KMS-11 (cell line): Measurements from ENCODE around the gene LIF.
A peak's percentile ranks its signal among the peaks of the same experiment; 100 is the strongest.

Source experiments
- H2AFZ ChIP-seq: fragments of 200-600 bp; sonication (generic); 2 replicates; pipeline ENCODE4 v1.6.1; 2016; ENCODE audit warnings: antibody characterized with exemption, mixed run types, low read depth
- H3K27ac ChIP-seq: fragments of 200-600 bp; sonication (generic); 2 replicates; pipeline ENCODE4 v1.6.1; 2016; ENCODE audit warnings: mild to moderate bottlenecking, mixed run types
- H3K27me3 ChIP-seq: fragments of 200-600 bp; sonication (generic); 2 replicates; pipeline ENCODE4 v1.6.1; 2017; ENCODE audit warnings: mild to moderate bottlenecking, low read depth, mixed run types, moderate library complexity; ENCODE audit not compliant: insufficient read depth
- H3K36me3 ChIP-seq: fragments of 200-600 bp; sonication (generic); 2 replicates; pipeline ENCODE4 v1.6.1; 2017; ENCODE audit warnings: mild to moderate bottlenecking, mixed run types; ENCODE audit not compliant: insufficient read depth
- H3K4me1 ChIP-seq: fragments of 200-600 bp; sonication (generic); 2 replicates; pipeline ENCODE4 v1.6.1; 2016; ENCODE audit warnings: mild to moderate bottlenecking, low read depth, mixed run types; ENCODE audit not compliant: poor library complexity, severe bottlenecking
- H3K4me2 ChIP-seq: fragments of 200-600 bp; sonication (generic); 2 replicates; pipeline ENCODE4 v1.7.0; 2016; ENCODE audit warnings: mild to moderate bottlenecking, mixed run types
- H3K4me3 ChIP-seq: fragments of 200-600 bp; sonication (generic); IDR thresholded peaks from 2 replicates; pipeline ENCODE4 v1.6.1; 2017; ENCODE audit warnings: low read depth, low read length, mixed read lengths; ENCODE audit not compliant: insufficient read depth
- H3K79me2 ChIP-seq: fragments of 200-600 bp; sonication (generic); 2 replicates; pipeline ENCODE4 v1.6.1; 2016; ENCODE audit warnings: low read depth, mixed run types; ENCODE audit not compliant: insufficient read depth
- H3K9ac ChIP-seq: fragments of 200-600 bp; sonication (generic); 2 replicates; pipeline ENCODE4 v1.6.1; 2016; ENCODE audit warnings: mild to moderate bottlenecking, mixed run types
- H4K20me1 ChIP-seq: fragments of 200-600 bp; sonication (generic); 2 replicates; pipeline ENCODE4 v1.6.1; 2016; ENCODE audit warnings: mild to moderate bottlenecking, mixed run types; ENCODE audit not compliant: insufficient read depth
- TF ChIP-seq, protein P1 (sequence below): fragments of 200-600 bp; sonication (generic); conservative IDR thresholded peaks from 2 replicates; pipeline ENCODE4 v1.6.1; 2017; ENCODE audit warnings: low read depth, mild to moderate bottlenecking, antibody characterized with exemption, low read length, moderate library complexity, mixed read lengths

The LIF gene

DNA sequence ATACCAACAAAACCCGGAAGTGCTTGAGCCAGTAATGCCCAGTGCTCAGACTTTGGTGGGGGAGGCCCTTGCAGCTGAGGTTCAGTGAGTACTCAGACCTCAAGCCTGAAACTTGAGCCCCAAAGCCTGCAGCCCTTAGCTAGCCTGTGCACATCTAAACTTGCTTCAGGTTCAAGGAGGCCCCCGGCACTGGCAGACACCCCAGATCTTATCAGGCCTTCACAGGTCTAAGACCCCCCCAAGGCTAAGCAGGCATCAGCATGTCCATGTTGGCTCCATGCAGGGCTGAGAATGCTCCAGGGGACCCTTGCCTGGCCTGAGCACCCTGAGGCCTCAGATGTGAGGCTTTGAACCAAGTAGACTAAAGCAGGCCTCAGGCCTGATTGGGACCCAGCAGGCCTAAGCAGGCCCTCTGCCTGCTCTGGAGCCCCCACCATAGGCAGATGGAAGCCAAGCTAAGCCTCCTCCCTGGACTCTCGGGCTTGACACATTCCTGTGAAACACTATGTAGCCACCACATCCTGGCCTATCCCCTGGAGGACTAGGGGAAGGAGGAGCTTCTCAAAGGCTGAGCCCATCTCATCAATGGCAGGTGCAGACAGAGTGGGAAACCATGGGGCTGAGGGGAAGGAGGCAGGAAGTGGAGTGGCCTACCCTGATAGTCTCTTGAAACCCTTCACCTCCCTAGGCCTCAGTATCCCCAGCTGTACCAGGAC lies 43.9 kb upstream of the LIF start:
- Histone ChIP-seq H4K20me1 (no peaks in the 10 kb centered on the region), H3K79me2 (no peaks in the 10 kb centered on the region), H3K4me3 (no peak overlapping the region), H3K27me3 (no peaks in the 10 kb centered on the region), H3K9ac (no peak overlapping the region), H2AFZ (0 out of 2 replicates have a peak overlapping the region, but pooled peaks have one; percentile 59), H3K27ac (peak overlapping the region; percentile 38; the same call in 1 of the 2 replicates), H3K36me3 (no peaks in the 10 kb centered on the region), H3K4me1 (peaks cover 35% of the 10 kb centered on the region), H3K4me2 (peak overlapping the region; percentile 93)
- TF ChIP-seq, protein P1, sequence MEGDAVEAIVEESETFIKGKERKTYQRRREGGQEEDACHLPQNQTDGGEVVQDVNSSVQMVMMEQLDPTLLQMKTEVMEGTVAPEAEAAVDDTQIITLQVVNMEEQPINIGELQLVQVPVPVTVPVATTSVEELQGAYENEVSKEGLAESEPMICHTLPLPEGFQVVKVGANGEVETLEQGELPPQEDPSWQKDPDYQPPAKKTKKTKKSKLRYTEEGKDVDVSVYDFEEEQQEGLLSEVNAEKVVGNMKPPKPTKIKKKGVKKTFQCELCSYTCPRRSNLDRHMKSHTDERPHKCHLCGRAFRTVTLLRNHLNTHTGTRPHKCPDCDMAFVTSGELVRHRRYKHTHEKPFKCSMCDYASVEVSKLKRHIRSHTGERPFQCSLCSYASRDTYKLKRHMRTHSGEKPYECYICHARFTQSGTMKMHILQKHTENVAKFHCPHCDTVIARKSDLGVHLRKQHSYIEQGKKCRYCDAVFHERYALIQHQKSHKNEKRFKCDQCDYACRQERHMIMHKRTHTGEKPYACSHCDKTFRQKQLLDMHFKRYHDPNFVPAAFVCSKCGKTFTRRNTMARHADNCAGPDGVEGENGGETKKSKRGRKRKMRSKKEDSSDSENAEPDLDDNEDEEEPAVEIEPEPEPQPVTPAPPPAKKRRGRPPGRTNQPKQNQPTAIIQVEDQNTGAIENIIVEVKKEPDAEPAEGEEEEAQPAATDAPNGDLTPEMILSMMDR, result no peak

DNA sequence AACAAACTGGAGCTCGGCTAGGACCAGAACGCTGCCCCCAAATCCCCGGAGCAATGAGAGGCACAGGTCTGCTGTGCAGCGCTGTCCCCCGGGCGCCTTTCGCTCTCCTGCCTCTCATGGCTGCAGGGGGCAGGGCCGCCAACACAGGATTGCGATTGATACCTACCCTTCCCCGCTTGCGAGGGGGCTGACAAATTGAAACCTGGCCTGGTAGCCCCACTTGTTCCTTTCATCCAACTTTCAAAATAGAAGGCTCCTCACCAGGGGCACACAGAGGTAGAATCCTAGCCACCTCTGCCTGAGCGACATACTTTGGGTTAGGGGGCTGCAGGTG lies 43.4 kb upstream of the LIF start:
- TF ChIP-seq, protein P1, result no peak
- H3K4me2 ChIP-seq, result peak overlapping the region; percentile 93
- peaks cover 35% of the 10 kb centered on the region for H3K4me1 ChIP-seq
- no peak overlapping the region for H3K9ac ChIP-seq
- no peaks in the 10 kb centered on the region for H4K20me1 ChIP-seq
- peak overlapping the region; percentile 59; the same call in 1 of the 2 replicates for H2AFZ ChIP-seq
- H3K4me3 ChIP-seq, result no peak overlapping the region
- H3K27me3 ChIP-seq, result no peaks in the 10 kb centered on the region
- no peaks in the 10 kb centered on the region for H3K79me2 ChIP-seq
- H3K27ac ChIP-seq, result peak overlapping the region; percentile 38; the same call in 1 of the 2 replicates
- H3K36me3 ChIP-seq, result no peaks in the 10 kb centered on the region

DNA sequence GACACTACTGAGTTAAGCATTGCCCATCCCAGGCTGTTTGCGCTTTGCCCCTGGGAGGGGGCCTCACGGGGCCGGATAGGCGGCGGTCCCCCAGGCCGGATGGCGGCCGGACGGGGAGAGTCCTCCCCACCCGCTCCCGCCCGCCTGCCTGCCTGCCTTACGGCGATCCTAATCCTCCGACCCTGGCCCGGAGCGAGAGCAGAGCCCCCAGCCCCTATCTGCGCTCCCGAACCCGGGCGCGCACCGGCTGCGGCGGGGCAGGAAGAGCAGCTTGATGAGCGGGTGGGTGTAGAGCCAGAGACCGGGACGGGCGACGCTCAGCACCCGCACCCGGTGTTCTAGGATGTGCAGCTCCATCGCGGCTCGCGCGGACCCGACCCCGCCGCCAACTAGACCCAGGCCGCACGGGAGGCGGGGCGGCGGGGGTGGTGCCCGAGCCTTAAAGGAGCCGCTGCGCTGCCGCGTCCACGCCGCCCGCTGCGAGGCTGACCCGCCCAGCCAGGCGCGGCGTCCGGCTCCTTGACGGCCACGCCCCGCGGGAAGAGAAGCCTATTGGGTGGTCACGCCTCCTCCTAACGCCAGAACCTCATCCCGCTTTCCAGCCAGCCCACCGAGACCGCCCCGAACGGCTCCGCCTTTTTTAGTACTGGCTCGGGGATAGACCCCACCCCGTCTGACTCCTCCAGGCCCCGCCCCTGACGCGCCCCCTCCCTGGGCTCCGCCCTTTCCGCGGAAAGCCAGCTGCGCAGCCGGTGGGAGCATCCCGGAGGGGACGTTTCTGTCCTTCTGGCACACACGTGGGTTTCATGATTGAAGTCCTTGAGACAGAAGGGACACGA lies 42.8 kb upstream of the LIF start, which contains the start of gene CASTOR1:
Gene CASTOR1 (minus strand): TSS at position 365 of the 839 bp plus-strand sequence. CDS start 8 bp downstream, at position 357.
- Histone ChIP-seq H3K79me2 (no peaks in the 10 kb centered on the region), H3K9ac (peak within 1 kb of the TSS; percentile 25; the same call in 1 of the 2 replicates), H3K27me3 (no peaks in the 10 kb centered on the region), H3K27ac (peak within 1 kb of the TSS; percentile 38; the same call in 1 of the 2 replicates), H4K20me1 (no peaks in the 10 kb centered on the region), H3K4me2 (peak within 1 kb of the TSS; percentile 93), H3K36me3 (no peaks in the 10 kb centered on the region), H2AFZ (peak within 1 kb of the TSS; percentile 59), H3K4me1 (peaks cover 35% of the 10 kb centered on the region), H3K4me3 (peak within 1 kb of the TSS; percentile 26)
- TF ChIP-seq, protein P1, result no peak

DNA sequence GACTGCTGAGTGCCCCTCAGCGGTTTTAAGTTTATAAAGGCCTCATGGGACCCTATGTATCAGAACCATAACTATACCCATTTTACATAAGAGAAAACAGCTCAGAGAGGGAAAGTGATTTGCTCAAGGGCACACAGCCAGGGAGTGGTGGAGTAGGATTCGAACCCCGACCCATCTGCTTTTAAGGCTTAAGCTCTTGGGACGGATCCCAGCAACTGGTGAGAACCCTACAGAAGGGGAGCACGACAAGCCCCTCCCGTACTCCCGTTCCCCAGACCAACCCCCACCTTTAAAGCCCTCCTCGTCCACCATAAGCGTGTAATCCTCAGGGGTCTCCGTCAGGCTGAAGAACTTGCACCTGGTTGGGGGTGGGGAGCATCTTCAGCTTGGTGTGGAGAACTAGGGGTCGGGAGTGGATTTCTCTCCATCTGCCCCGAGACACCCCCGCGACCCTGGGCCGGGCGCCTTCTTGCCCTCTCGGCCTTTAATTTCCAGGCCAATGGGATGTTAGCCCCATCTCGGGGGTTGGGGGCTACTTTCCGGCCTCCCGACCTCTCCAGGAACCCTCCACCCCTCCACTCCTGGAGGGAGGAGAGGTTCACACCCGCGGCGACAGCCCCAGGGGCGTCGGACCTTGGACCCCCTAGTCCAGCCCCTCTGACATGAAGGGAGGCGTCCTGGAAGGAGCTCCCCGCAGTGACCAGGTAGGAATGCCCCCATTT lies 42.0 kb upstream of the LIF start:
- H3K36me3 ChIP-seq, result no peaks in the 10 kb centered on the region
- peaks cover 35% of the 10 kb centered on the region for H3K4me1 ChIP-seq
- TF ChIP-seq, protein P1, result no peak
- H3K4me3 ChIP-seq, result peak overlapping the region; percentile 26
- peak overlapping the region; percentile 59 for H2AFZ ChIP-seq
- H3K4me2 ChIP-seq, result peak overlapping the region; percentile 93
- H4K20me1 ChIP-seq, result no peaks in the 10 kb centered on the region
- no peak overlapping the region for H3K27ac ChIP-seq
- no peaks in the 10 kb centered on the region for H3K27me3 ChIP-seq
- peak overlapping the region; percentile 25; the same call in 1 of the 2 replicates for H3K9ac ChIP-seq
- no peaks in the 10 kb centered on the region for H3K79me2 ChIP-seq
